Renal cortex interstitium (tissue), 11 donors: ENCODE measurements around the gene HEMK1. TPM values are rescaled to one million over a fixed set of nuclear protein-coding genes. Genes with fewer than 3 reads are reported as not detected.

ENCODE experiments used
- DNase-seq, 11 donors: peaks; one replicate each; pipeline ENCODE4 v3.0.0-alpha.2; 2013; ENCODE audit warnings: low read depth in 9 of 11, low spot score in 4 of 11; ENCODE audit errors: extremely low read depth in 1 of 11
- polyA plus RNA-seq, 3 donors: library from polyadenylated mRNA; unstranded; fragments of 120-200 nt; gene quantifications; one replicate each; pipeline ENCODE4 v1.2.1, GENCODE V29; 2013; ENCODE audit not compliant: insufficient read length in 3 of 3

HEMK1 gene
- polyA plus RNA-seq, 3 donors = 21.9 to 34.0 (median 25.3) TPM

GRCh38 chr3:50587806-50588758 is 18.8 kb downstream of the HEMK1 start:
- no peak for DNase-seq

DNA sequence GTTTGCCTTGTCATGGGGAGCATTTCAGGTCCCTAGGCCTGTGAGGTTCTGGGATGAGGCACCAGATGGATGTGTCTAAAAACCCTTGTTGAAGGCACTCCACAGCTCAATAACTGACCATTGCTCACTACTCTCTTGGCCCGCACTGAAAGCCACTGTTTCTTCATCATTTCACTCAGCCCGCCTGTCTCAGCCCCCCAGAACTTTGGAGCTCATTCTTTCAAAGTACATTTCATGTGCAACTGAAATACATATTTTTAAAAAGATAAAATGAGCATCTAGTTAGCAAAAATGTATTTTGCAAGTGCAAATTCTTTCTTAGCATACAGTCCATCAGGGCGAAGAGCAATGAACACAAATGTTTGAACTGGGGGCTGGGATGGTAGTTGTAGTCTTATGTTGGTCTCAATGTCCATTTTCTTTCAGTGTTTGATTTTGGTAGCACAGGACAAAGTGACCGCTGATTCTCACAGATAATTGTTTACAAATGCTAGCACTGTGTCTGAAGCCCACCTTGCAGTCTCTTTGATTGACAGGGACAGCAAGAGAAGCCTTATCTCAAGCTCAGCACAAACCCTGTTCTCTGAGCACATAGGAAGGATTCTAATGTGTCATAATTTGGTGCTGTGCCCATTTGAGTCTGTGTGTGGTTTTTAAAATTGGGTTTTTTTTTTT is 19.6 kb downstream of the HEMK1 start:
- DNase-seq = no peak

GRCh38 chr3:50591196-50591741 is 21.9 kb downstream of the HEMK1 start:
- no peak for DNase-seq

GRCh38 chr3:50592568-50592967 is 23.2 kb downstream of the HEMK1 start:
- no peak for DNase-seq

DNA sequence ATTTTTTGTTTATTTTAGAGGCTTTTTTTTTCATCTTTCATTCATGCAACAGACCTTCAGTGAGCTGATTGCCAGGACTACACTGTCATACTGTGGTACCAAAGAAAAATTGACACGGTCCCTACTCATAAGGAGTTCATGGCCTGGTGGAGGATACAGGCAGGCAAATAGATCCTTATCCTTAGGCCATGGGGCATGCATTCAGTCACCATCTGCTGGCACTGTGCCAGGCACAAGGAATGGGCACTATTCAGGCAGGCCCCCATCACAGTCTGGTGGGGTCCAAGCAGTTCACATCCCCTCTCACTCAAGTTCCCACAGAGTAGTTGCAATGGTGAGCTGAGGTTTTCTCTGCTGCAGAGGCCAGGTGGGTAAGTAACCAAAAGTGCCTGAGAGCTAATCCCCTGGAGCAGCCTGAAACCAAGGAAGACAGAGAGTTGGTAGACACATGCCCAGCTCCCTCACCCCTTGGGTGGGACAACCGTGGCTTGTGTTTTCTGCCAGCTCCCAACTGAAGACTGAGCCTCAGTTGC is 25.0 kb downstream of the HEMK1 start:
- no peak for DNase-seq

DNA sequence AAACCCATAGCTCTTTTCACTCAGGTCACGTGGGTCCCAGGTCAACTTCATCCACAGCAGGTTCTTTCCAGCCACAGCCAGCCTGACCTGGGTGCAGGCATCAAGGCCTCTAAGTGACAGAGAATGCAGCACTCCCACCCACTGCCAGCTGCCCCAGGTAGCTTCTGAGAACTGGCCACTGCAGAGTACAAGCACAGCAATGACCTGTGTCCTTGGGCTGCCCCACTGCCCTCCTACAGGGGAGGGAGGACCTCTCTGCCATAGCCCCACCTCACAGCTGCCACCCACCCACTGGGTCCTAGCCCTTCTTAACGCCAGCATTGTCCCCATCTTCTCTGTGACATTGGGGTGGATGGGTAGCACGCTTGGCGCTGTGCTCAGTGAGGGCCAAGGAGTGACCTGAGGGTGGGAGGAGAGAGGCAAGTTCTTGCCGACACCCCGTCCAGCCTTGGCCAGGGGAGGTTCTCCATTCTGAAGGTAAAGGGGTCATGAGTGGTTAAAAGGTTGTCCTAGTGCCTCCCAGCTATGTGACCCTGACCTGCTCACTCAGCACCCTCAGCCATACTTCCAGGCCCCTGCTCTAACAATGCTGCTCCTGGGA is 29.9 kb downstream of the HEMK1 start:
- no peak for DNase-seq

- DNase-seq = no peak
Observed at GRCh38 chr3:50599716-50600118, 30.4 kb downstream of the HEMK1 start.

- DNase-seq = no peak
Observed at GRCh38 chr3:50600141-50600753, 30.9 kb downstream of the HEMK1 start.

DNA sequence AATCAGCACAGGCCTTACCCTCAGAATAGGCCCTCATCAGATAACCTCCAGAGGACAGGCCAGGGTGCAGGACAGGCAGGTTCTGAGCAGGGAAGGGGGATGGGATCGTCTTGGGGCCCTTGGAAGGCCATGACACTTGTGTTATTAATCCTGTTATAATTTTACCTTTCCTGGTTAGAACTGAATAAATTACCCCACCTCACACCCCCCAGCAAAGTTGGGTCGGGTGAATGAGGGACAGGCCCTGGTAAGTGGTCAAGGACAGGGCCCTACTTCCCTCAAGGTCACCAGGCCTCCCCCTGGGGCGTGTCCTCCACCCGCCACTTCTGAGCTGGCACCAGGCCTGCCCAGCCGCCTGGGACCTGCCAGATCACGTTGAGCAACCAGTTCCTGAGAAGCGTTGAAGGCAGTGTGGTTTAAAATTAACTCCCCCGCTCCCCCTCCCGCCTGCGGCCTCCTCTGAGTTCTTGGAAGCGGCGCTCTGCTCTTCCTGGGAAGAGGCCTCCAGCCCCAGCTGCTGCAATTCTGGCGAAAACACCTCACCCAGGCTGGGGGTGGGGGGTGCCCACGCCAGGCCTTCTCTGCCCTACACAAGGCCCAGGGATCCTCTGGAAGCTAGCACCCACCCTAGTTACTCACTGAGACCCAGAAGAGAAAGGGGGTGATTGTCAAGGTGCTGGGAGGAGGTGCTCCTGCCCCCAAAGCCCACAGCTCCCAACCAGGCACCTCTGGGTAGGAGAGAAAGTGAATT is 31.7 kb downstream of the HEMK1 start:
- DNase-seq = peak; percentile 81 to 95 (median 86)

- no peak for DNase-seq
Observed at GRCh38 chr3:50602595-50603191, 33.4 kb downstream of the HEMK1 start.

DNA sequence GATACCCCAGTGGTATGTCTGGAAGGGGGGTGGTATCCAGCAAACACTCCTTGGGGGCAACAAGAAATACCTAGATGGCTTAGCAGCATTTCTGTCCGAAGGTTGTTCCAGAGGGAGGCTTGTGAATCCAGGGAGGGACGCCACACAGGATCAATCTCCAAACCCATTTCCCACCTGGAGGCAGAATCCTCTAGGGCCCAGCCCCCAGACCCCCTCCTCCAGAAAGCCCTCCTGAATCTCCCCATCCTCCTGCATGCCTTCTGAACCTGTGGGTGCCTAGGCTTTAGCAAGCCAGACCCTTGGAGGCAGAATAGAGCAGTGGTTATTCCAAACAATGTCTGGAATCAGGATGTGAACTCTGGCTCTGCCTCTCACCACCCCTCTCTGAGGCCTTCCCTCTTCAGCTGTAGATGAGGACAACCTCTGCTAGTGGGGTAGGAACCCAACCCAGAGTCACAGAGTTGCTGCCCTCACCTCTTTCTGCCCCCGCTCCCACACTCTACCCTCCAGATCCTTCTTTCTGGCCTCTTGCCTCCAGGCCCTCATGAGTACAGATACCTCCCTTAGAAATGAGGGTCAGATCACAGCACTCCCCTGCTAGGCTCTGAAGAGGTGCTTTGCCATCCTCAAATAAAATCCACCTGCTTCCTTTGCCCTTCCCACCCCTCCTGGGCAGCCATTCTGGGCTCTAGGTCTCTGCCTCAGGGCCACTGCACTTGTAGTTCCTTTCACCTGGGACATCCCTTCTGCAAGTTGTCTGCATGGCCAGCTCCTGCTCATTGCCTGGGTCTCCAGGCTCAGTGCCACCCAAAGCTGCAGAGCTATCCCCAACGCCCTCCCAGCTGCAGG is 34.2 kb downstream of the HEMK1 start:
- DNase-seq = no peak

DNA sequence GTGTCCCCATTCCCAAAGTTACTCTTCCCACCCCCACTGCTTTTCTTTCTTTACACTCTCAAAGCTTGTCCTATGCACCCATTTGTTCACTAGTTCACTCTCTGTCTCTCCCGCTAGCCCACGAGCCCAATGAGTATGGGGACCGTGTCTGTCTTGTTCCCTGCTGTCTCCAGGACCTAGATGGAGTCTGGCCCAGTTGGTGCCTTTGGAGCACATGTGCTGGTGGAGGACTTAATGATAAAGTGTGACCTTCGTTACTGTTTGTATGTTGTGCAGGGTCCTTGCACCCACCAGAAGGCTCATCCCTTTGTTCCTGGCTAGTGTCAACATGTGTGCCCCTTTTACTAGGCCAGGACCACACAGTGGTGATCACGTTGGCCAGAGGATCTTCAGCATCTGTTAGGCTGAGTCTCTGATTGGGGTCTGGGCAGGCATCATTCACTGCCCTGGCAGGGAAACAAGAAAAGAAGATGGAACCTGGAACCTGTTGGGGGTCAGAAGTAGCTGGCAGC is 34.8 kb downstream of the HEMK1 start:
- no peak for DNase-seq

DNA sequence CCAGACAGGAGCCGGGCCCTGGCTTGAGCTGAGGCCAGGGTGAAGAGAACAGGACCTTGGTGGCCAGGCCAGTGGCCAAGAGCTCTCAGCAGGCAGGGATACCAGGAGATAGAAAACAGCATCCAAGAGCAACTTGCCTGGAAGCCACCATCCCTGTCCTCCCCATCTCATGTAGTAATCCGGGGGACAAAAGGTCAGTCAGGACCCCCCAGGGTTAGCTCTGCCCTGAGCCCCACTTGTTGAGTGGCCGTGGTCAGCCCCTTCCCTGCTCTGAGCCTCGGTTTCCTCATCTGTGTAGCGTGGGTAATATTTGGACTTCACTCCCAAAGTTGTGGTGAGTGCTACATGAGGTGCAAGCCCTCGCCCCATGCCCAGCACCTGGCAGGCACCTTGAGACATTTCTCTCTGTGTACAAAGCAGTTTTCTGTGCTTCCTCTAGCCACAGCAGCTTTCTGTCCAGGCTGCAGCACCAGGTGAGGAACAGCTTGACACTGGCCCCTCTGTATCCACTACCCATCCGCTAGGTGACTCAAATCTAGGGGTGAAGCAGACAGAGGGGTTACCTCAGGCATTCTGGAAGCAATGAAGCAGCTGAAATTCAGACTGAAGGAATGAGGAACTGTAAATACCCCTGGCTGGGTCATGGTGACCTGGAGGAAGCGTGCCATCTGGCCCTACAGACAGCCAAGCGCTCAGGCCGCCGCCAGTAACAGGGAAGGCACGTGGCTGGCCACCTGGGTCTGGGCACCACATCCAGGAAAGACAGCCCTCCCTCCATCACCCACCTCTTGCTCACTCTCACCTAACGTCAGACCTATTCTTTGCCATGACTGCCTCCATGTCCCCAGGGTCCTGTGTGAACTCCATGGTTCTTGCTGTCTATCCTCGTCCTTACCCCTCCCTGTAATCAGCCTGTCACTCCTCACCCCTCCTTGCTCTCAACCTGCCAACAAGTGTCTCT is 35.6 kb downstream of the HEMK1 start:
- DNase-seq = no peak

DNA sequence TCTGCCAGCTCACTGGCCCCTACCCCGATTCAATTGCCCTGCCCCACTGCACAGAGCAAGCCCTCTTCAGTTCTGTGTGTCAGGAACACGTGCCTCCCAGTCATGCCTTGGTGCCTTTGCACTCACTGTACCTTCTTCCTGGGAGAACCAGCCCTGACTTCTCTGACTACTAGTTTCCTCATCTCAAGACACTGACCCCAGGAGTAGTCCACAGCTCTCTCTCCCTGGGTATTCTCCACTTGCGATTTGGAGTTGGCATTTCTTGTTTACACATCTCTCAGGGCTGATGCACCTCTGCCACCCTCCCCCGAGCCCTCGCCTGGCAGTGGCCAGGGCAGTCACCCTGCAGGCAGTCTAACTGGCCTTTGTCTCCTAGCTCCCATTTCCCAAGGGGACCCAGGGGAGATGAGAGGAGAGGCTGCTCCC is 36.6 kb downstream of the HEMK1 start:
- no peak for DNase-seq

- no peak for DNase-seq
Observed at GRCh38 chr3:50606596-50606995, 37.3 kb downstream of the HEMK1 start.
